H54 (cell line): Measurements from ENCODE around the gene SOX6.
"Not testable (repeated sequence)": the region's sequence is repeated elsewhere in the genome, so short reads cannot be mapped to it uniquely, and the experiment has no call there.

Experiments
- DNase-seq: peaks from one replicate; pipeline ENCODE4 v3.0.0; 2011; ENCODE audit warnings: low spot score, mixed read lengths; ENCODE audit not compliant: insufficient read length
- FAIRE-seq: peaks from 3 replicates; lab custom pipeline; 2011; peaks lifted over from hg19 to GRCh38; lab: Jason Lieb, UNC
- POLR2A ChIP-seq: IDR thresholded peaks from 2 replicates; pipeline ENCODE4 v1.6.1; 2011; ENCODE audit warnings: low read depth, mild to moderate bottlenecking, low read length

Gene SOX6

GRCh38 chr11:16169956-16170847, 186.1 kb downstream of the SOX6 start:
- FAIRE-seq, result no peak
- no peak for DNase-seq
- no peak for TF ChIP-seq POLR2A

- FAIRE-seq, result no peak
- DNase-seq, result no peak
- TF ChIP-seq POLR2A, result no peak
Measured at GRCh38 chr11:16169541-16169940, 186.8 kb downstream of the SOX6 start.

GRCh38 chr11:16167706-16168487, 188.4 kb downstream of the SOX6 start:
- no peak for FAIRE-seq
- no peak for DNase-seq
- no peak for TF ChIP-seq POLR2A

- FAIRE-seq, result no peak
- no peak for TF ChIP-seq POLR2A
- DNase-seq, result no peak
Measured at GRCh38 chr11:16166571-16166970, 189.8 kb downstream of the SOX6 start.

GRCh38 chr11:16160146-16160545, 196.2 kb downstream of the SOX6 start:
- DNase-seq (no peak), FAIRE-seq (no peak)
- TF ChIP-seq POLR2A, result no peak

- no peak for FAIRE-seq
- DNase-seq, result no peak
- no peak for TF ChIP-seq POLR2A
Measured at GRCh38 chr11:16158426-16158994, 197.8 kb downstream of the SOX6 start.

GRCh38 chr11:16157327-16157726, 199.0 kb downstream of the SOX6 start:
- no peak for TF ChIP-seq POLR2A
- DNase-seq (no peak), FAIRE-seq (no peak)

GRCh38 chr11:16155448-16155847, 200.9 kb downstream of the SOX6 start:
- no peak for DNase-seq
- no peak for TF ChIP-seq POLR2A
- FAIRE-seq, result no peak

- DNase-seq (no peak), FAIRE-seq (no peak)
- TF ChIP-seq POLR2A, result no peak
Measured at GRCh38 chr11:16154715-16155396, 201.5 kb downstream of the SOX6 start.

- DNase-seq, result no peak
- FAIRE-seq, result no peak
- no peak for TF ChIP-seq POLR2A
Measured at GRCh38 chr11:16153951-16154350, 202.4 kb downstream of the SOX6 start.

- TF ChIP-seq POLR2A, result no peak
- FAIRE-seq (no peak), DNase-seq (no peak)
Measured at GRCh38 chr11:16151138-16151537, 205.2 kb downstream of the SOX6 start.

GRCh38 chr11:16149476-16149875, 206.9 kb downstream of the SOX6 start:
- TF ChIP-seq POLR2A, result no peak
- no peak for DNase-seq
- FAIRE-seq, result no peak

GRCh38 chr11:16148301-16148931, 207.9 kb downstream of the SOX6 start:
- DNase-seq, result no peak
- TF ChIP-seq POLR2A, result no peak
- no peak for FAIRE-seq

- not testable (repeated sequence) for FAIRE-seq, DNase-seq
Measured at GRCh38 chr11:16146980-16147379, 209.4 kb downstream of the SOX6 start.

GRCh38 chr11:16141614-16142013, 214.7 kb downstream of the SOX6 start:
- FAIRE-seq, DNase-seq: not testable (repeated sequence)

GRCh38 chr11:16141162-16141561, 215.2 kb downstream of the SOX6 start:
- DNase-seq, FAIRE-seq: not testable (repeated sequence)
